Spinal cord (tissue), 10 donors: ENCODE data around the gene APP. TPM values are rescaled to one million over a fixed set of nuclear protein-coding genes. Genes with fewer than 3 reads are reported as not detected.

Source experiments
- DNase-seq, 6 donors: peaks; one replicate each; pipeline versions ENCODE4 v3.0.0 to v3.0.0-alpha.2; 2013 to 2015; ENCODE audit warnings: low spot score in 6 of 6, low read depth in 4 of 6
- H3K27ac ChIP-seq: one replicate; pipeline ENCODE4 v1.5.1; 2013; ENCODE audit warnings: low read depth, low read length, control low read depth
- H3K27me3 ChIP-seq: one replicate; pipeline ENCODE4 v1.6.1; 2013; ENCODE audit warnings: low read length; ENCODE audit not compliant: control insufficient read depth, insufficient read depth
- H3K36me3 ChIP-seq: one replicate; pipeline ENCODE4 v1.6.1; 2013; ENCODE audit warnings: low read length; ENCODE audit not compliant: control insufficient read depth, insufficient read depth
- H3K4me1 ChIP-seq: one replicate; pipeline ENCODE4 v1.6.1; 2013; ENCODE audit warnings: low read length; ENCODE audit not compliant: control insufficient read depth, insufficient read depth
- H3K4me3 ChIP-seq: one replicate; pipeline ENCODE4 v1.5.1; 2013; ENCODE audit warnings: low read depth, low read length, control low read depth
- H3K9me3 ChIP-seq: one replicate; pipeline ENCODE4 v1.6.1; 2013; ENCODE audit warnings: low read length; ENCODE audit not compliant: control insufficient read depth, insufficient read depth
- WGBS: methylation state at CpG from one replicate; pipeline ENCODE4 v1.1.5; 2013; ENCODE audit warnings: missing lambda C conversion rate; ENCODE audit not compliant: insufficient coverage; 5-methylcytosine and 5-hydroxymethylcytosine counted together
- polyA plus RNA-seq, 2 donors: library from polyadenylated mRNA; unstranded; fragments of 120-200 nt; gene quantifications; one replicate each; pipeline ENCODE4 v1.2.1, GENCODE V29; 2013; ENCODE audit not compliant: insufficient read length in 2 of 2
- small RNA-seq: library from RNA; depleted of rRNA; stranded (forward); fragments of <200 nt; gene quantifications from one replicate; pipeline ENCODE3, GENCODE V24; 2014; ENCODE audit warnings: low replicate concordance
- total RNA-seq, 2 donors: library from RNA; depleted of rRNA in 1 of 2; stranded (reverse); fragments of 120-200 nt in 1 of 2; fragments of >200 nt in 1 of 2; gene quantifications; one replicate each; pipeline versions ENCODE4 v1.2.3 to v1.2.4, GENCODE V29; 2013 to 2014
- donor health status: healthy.

The APP gene
- total and polyA plus RNA-seq, 4 donors, result 606 to 947 (median 855) TPM

- Histone ChIP-seq H3K27me3 (no peaks in the 10 kb centered on the region), H3K4me3 (no peak overlapping the region), H3K36me3 (no peaks in the 10 kb centered on the region), H3K27ac (no peak overlapping the region), H3K9me3 (no peaks in the 10 kb centered on the region), H3K4me1 (no peaks in the 10 kb centered on the region)
- no peak for DNase-seq
- 80% methylated on average over 1 of the region's 4 CpGs for WGBS
Measured at GRCh38 chr21:25838809-25839208, 331.8 kb downstream of the APP start.

DNA sequence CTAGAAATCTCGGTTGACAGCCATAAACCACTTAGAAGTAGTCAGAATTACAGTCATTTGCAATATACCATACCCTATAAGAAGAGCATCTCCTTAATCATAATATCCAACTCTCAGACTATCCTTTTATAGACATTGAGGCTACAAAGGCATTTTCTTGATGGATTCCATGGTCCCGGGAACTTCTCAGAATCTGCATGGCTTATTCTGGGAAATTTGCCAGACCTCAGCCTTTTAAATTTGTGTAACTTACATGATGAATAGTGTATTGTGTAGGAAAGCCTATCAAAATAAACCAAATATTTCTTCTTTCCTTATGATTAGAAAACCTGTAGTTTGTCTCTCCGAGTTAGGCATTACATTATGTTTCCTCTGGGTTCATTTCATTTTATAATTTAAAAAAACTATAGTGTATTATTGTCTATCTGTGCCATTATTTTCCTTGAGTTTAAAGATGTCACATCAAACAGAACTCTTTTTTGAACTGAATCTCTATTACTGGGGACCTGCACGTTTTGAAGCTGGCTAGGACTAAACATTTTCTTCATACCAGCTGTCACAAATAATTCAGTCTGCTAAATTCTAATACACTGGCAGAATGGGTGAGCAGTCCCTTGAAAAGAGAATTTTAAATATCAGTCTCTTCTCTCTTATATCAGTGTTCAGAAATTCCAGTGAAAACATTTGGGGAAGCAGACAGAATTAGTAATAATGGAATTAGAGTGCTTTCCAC lies 332.9 kb downstream of the APP start:
- Histone ChIP-seq H3K4me1 (no peaks in the 10 kb centered on the region), H3K9me3 (no peaks in the 10 kb centered on the region), H3K27ac (no peak overlapping the region), H3K27me3 (no peaks in the 10 kb centered on the region), H3K36me3 (no peaks in the 10 kb centered on the region), H3K4me3 (no peak overlapping the region)
- peak in 2 of 6 donors; percentile 68 to 77 for DNase-seq
- 50% methylated on average over 1 of the region's 4 CpGs for WGBS

DNA sequence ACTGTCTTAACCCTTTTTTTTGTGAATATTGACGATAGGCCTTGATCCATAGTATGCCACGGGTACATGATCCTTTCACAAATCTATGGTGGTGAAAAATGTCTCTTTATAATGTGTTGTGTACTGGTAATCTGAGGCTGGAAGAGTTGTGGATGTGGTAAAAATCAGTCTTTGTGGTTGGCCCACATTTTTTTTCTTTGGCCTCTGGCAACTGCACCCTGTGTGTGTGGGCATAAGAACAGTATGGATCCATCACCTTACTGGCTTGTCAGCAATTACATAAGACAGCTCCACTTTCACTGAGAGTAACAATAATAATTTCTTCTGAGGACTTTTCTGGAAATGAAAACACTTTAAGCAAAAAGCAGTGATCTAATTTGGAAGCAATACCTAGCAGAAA lies 334.2 kb downstream of the APP start:
- no peak for DNase-seq
- Histone ChIP-seq H3K4me1 (no peaks in the 10 kb centered on the region), H3K9me3 (no peaks in the 10 kb centered on the region), H3K27ac (peak overlapping the region; percentile 10), H3K27me3 (no peaks in the 10 kb centered on the region), H3K4me3 (no peak overlapping the region), H3K36me3 (no peaks in the 10 kb centered on the region)
- 89% methylated on average over 2 of the region's 2 CpGs for WGBS

DNA sequence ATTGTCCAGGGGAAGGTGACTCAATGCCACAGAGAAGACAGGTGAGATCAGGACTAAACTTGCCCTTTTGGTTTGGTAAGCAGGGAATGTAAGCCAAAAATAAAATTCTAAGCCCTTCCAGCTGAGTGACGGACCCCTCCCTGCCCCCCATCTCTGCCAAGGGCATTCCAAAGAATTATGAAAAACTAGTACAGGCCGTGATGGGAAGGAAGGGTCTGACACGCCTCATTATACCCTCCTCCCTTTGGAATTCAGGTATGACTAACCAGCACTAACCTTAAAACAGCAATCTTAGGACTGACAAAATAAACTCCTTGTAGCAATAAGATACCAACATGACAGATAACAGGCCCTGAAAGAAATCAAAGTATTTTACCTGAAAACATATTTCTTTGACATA lies 336.2 kb downstream of the APP start:
- H3K27ac ChIP-seq, result no peak overlapping the region
- no peaks in the 10 kb centered on the region for H3K36me3 ChIP-seq
- no CpG with 5 or more reads among the region's 3 CpGs for WGBS
- DNase-seq, result no peak
- no peaks in the 10 kb centered on the region for H3K27me3 ChIP-seq
- no peaks in the 10 kb centered on the region for H3K4me1 ChIP-seq
- no peak overlapping the region for H3K4me3 ChIP-seq
- no peaks in the 10 kb centered on the region for H3K9me3 ChIP-seq

DNA sequence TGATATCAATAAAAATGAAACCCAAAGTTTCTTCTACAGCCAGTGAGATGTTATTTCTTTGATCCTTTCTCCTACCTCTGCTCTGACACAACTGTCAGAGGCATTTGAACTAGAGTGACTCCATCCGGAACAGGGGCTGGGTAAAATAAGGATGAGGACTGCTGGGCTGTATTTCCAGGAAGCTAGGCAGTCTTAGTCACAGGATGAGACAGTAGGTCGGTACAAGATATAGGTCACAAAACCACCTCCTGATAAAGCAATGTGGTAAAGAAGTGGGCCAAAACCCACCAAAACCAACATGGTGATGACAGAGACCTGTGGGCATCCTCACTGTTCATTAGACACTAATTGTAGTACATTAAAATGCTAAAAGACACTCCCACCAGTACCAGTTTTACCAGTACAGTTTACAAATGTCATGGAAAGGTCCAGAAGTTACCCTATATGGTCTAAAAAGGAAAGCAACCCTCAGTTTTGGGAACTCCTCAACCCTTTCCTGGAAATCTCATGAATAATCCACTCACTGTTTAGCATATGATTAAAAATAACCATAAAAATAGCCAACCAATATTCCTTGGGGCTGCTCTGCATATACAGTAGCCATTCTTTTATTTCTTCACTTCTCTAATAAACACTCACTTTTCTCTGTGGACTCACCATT lies 339.1 kb downstream of the APP start:
- H3K27ac ChIP-seq, result no peak overlapping the region
- no CpG with 5 or more reads among the region's 2 CpGs for WGBS
- no peaks in the 10 kb centered on the region for H3K4me1 ChIP-seq
- H3K27me3 ChIP-seq, result no peaks in the 10 kb centered on the region
- no peak overlapping the region for H3K4me3 ChIP-seq
- no peak for DNase-seq
- H3K36me3 ChIP-seq, result no peaks in the 10 kb centered on the region
- H3K9me3 ChIP-seq, result no peaks in the 10 kb centered on the region

Small RNAs within 50 kb of the gene (small RNA-seq; reads per million reads assigned to genes)
- not detected for gene RNU6-123P
- gene RNU6-926P, result not detected
